Measurements from ENCODE around the gene FTO.

The FTO gene

GRCh38 chr16:54076006-54076504 is 372.1 kb downstream of the FTO start:
- H3K4me3 ChIP-seq (replicated peaks; ENCODE audit: low read depth, low read length), result no peak overlapping the region
- no peak for DNase-seq (ENCODE audit: extremely low read depth, low read depth)
- TF ChIP-seq, protein P1, sequence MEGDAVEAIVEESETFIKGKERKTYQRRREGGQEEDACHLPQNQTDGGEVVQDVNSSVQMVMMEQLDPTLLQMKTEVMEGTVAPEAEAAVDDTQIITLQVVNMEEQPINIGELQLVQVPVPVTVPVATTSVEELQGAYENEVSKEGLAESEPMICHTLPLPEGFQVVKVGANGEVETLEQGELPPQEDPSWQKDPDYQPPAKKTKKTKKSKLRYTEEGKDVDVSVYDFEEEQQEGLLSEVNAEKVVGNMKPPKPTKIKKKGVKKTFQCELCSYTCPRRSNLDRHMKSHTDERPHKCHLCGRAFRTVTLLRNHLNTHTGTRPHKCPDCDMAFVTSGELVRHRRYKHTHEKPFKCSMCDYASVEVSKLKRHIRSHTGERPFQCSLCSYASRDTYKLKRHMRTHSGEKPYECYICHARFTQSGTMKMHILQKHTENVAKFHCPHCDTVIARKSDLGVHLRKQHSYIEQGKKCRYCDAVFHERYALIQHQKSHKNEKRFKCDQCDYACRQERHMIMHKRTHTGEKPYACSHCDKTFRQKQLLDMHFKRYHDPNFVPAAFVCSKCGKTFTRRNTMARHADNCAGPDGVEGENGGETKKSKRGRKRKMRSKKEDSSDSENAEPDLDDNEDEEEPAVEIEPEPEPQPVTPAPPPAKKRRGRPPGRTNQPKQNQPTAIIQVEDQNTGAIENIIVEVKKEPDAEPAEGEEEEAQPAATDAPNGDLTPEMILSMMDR (IDR thresholded peaks at IDR 0.05; ENCODE audit: low read depth, low read length, missing control alignments), result no peak

DNA sequence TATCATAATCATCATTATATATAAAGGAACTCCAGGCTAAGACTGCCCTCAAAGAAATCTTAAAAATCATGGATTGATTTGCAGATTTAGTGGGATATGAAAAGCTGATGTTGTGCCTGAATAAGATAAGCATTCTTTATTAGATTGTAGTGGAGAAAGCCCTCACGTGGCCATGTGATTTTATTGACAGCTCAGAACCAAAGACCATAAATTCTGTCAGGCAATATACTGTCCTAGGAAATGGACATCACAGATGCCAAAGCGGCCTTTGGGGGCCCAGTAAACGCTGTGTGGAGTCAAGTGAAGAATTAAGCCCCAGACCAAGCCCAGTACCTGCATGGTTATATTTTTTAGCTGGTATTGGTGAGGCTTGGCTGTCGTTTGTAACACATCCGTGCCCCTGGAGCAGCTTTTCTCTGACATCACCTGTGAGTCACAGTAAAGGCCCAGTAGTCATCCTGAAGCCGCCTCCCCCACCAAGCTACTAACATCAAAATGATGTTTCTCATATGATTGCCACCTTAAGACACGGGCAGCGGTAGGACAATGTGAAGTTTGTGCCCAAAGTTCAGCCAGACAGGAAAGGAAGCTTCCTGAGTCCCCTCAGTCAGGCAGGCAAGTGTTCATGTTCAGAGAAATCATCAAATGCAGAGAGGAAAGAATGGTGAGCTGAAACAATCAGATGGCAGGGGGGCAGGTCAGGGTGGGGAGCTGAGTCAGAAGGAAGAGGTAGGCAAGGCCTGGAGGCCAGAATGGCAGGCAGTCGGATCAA is 373.3 kb downstream of the FTO start:
- DNase-seq (ENCODE audit: extremely low read depth, low read depth), result no peak
- TF ChIP-seq, protein P1 (IDR thresholded peaks at IDR 0.05; ENCODE audit: low read depth, low read length, missing control alignments), result no peak
- H3K4me3 ChIP-seq (replicated peaks; ENCODE audit: low read depth, low read length), result no peak overlapping the region

DNA sequence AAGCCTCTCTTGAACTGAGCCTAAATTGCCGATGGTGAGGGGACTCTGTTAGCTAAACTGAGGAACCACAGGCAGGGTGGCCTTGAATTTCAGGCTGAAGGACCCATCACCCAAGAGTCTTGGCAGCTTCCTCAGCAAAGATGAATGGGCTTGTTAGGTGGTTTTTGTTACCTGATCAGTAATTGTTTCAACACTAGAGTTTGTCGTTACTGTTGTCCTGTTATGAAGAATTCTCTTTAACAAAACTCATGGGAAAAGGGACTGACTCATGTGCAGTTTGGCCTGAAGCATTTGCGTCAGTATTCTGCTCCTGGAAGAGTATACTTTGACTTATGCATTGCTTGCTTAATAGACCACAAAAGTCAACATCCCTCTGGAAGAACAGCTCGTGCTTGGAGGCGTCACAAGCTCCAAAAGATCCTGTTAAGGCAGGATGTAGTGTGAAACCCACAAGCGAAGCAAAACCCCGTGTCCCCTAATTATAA is 376.6 kb downstream of the FTO start:
- no peak for DNase-seq (ENCODE audit: extremely low read depth, low read depth)
- TF ChIP-seq, protein P1 (IDR thresholded peaks at IDR 0.05; ENCODE audit: low read depth, low read length, missing control alignments), result no peak
- H3K4me3 ChIP-seq (replicated peaks; ENCODE audit: low read depth, low read length), result no peak overlapping the region

DNA sequence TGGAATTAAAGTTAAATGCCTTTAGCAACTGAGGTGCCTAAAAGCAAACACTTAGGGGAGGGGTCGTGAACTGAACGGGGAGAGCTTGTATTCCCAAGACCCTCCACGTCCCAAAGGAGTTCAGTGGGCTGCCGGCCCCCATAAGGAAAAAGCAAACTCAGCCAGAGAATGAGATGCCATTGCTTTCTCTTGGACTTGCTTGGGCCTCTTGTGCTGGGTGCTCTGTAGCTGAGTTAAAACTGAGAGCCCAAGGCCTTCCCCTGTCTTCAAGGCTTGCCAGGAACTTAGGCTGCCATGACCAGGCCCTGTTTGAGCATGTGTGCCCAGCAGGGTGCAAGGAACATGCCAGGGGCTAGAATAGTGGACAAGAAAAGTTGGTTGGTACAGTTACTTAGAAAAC is 382.8 kb downstream of the FTO start:
- no peak overlapping the region for H3K4me3 ChIP-seq (replicated peaks; ENCODE audit: low read depth, low read length)
- no peak for DNase-seq (ENCODE audit: extremely low read depth, low read depth)
- TF ChIP-seq, protein P1 (IDR thresholded peaks at IDR 0.05; ENCODE audit: low read depth, low read length, missing control alignments), result no peak

DNA sequence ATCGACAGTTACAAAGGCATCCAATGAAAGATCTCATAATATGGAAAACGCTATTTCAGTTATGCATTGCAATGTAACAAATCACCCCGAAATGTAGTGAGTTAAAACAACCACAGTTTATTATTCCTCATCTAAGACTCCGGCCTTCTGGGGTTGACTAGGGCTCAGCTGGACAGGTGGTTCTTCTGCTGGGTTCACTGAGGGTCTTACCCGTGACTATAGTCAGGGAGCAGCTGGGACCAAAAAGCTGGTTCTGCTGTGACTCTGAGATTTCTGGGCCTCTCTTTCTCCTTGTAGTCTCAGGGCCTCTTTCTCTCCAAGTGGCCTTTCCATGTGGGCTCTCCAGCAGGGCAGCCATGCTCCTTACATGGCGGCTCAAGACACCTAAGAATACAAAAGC is 386.6 kb downstream of the FTO start:
- no peak for DNase-seq (ENCODE audit: extremely low read depth, low read depth)
- H3K4me3 ChIP-seq (replicated peaks; ENCODE audit: low read depth, low read length), result no peak overlapping the region
- TF ChIP-seq, protein P1 (IDR thresholded peaks at IDR 0.05; ENCODE audit: low read depth, low read length, missing control alignments), result no peak

- no peak for DNase-seq (ENCODE audit: extremely low read depth, low read depth)
- H3K4me3 ChIP-seq (replicated peaks; ENCODE audit: low read depth, low read length), result no peak overlapping the region
- TF ChIP-seq, protein P1 (IDR thresholded peaks at IDR 0.05; ENCODE audit: low read depth, low read length, missing control alignments), result no peak
These were observed 389.3 kb downstream of the FTO start for GRCh38 chr16:54093281-54093680.

Measured in HFF-Myc (cell line).